NCI-H774 (cell line): ENCODE results near the gene CHADL.
"Not testable (repeated sequence)": the region's sequence is repeated elsewhere in the genome, so short reads cannot be mapped to it uniquely, and the experiment has no call there.

Source experiments
- DNase-seq: peaks from one replicate; lab custom pipeline; 2025; lab: John Stamatoyannopoulos, UW

CHADL gene, protein sequence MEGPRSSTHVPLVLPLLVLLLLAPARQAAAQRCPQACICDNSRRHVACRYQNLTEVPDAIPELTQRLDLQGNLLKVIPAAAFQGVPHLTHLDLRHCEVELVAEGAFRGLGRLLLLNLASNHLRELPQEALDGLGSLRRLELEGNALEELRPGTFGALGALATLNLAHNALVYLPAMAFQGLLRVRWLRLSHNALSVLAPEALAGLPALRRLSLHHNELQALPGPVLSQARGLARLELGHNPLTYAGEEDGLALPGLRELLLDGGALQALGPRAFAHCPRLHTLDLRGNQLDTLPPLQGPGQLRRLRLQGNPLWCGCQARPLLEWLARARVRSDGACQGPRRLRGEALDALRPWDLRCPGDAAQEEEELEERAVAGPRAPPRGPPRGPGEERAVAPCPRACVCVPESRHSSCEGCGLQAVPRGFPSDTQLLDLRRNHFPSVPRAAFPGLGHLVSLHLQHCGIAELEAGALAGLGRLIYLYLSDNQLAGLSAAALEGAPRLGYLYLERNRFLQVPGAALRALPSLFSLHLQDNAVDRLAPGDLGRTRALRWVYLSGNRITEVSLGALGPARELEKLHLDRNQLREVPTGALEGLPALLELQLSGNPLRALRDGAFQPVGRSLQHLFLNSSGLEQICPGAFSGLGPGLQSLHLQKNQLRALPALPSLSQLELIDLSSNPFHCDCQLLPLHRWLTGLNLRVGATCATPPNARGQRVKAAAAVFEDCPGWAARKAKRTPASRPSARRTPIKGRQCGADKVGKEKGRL

DNA sequence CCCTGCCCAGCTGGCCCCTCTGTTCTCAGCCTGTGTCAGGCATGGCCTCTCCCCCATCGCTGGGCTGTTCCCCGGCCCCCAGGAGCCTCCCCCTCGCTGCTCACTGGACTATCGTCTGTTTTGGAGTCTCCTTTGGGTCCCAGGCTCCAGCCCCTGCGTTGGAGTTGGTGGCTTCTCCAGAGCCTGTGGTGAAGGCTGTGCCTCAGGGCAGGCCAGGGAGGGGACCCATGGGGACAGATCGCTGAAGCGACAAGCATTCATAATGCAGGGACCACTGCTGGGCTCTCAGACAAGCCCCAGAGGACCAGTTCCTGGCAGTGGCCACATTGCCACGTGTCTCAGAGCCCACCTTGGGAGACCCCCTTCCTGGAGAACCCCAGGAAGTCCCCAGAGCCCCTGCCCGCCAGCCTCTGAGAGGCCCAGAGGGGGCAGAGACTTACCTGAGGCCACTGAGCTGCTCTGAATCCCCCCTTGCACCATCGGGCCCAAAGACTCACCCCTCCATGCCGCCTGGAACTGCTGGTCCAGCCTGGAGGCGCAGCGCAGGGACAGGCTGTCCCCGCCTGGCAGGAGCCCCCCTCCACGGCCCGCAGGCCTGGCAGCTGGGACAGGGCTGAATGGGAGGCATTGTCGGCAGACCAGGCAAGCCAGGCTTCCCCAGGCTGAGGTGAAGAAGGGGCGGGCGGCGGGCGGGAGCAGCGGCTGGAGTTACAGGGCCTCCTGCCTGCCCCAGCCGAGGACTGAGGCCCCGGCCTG, at the start of gene CHADL:
Gene CHADL (minus strand): TSS at position 555 of the 756 bp plus-strand sequence. CDS start 50 bp downstream, at position 505.
- no peak for DNase-seq

GRCh38 chr22:41289671-41290070, 48.9 kb upstream of the CHADL start:
- DNase-seq: no peak

DNA sequence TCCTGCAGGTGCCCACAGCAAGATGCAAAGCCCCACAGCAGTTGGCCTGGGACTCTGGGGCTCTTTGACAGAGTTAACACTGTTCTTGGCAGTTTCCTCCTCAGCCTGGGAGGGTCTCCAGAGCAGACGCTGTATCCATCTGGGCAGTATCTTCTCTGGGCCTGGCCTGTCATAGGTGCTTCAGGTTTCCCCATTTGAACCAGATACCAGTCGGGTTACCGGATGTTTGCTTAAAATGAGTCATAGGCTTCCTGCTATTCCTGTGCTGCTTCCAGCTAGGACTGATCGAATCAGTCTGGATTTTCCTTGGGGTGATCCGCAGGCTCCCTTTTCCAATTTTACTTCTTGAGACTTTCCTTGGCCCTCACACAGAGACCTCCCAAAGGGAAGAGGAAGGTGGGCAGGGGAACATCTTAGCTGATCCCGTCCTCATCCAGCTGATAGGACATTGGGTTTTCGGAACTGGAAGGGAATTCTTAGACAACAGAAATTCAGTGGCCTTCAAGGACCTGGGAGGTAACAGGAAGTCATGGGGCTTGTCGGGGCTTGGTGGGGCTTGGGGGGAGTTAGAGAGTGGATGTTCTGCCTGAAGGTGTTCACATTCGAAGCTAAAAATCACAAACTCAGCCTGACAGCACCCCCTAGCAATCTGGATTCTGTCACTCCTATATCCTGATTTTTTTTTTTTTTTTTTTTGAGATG, 47.7 kb upstream of the CHADL start:
- peak; percentile 13 for DNase-seq

DNA sequence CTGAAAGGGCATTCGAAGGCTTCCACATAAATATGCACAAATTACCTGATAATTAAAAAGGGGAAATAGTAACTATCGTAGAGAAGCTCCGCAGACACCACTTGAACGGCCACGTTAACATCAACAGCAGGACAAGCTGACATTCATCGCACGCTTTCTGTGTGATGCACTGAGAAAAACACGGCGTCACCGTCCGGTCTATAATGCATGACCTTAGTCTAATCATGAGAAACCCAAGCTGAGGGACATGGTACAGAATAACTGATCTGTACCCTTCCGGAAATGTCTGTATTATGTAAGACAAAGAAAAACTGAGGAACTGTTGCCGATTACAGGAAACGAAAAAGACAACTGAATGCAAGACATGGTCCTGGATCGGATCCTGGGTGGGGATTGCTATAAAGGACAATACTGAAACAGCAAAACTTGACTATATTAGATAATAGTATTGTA, 45.9 kb upstream of the CHADL start:
- no peak for DNase-seq

GRCh38 chr22:41285820-41286638, 45.3 kb upstream of the CHADL start, which contains the start of gene RANGAP1:
RANGAP1 (minus strand) TSS chr22:41286187; CDS start chr22:41281044, 5,143 bp downstream.
- peak; percentile 92 for DNase-seq

- DNase-seq: no peak
Observed at GRCh38 chr22:41285441-41285819, 44.7 kb upstream of the CHADL start.

GRCh38 chr22:41284465-41284864, 43.7 kb upstream of the CHADL start:
- no peak for DNase-seq

DNA sequence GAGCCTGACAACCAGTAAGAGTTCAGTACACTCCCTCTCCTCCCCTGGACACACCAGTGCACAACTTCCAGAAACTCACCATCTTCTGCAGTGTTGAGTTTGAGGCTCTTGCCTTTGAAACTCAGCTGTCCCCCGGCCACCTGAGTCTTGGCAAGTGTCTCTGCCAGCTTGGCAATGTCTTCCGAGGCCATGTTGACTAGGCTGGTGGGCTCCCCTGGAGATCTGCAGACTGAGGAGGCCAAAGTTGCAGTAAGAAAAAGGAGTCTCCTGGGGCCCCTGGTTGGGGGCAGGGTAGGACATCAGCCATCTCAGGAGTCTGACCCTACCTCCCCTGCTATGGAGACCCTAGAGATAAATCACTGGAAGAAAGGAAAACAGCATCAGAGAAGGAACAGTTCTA, 40.1 kb upstream of the CHADL start:
- no peak for DNase-seq

- no peak for DNase-seq
Observed at GRCh38 chr22:41280065-41280464, 39.3 kb upstream of the CHADL start.

GRCh38 chr22:41274856-41275255, 34.1 kb upstream of the CHADL start:
- no peak for DNase-seq

DNA sequence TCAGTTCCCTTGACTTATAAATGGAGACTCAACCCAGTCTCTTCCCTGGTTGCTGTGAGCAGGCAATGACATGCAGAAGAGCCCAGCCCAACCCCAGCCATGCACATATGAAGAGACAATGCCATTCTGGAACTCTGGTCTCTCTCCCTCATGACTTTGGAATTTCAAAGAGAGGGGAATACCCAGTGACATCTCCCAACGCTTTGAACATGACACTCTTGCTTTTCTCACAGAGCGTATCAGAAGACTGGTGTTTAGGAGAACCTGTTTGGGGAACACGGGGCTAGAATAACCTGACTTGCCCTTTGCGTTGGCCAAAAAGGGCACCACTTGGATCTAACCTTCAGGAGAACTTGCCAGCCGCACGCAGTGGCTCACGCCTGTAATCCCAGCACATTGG, 32.4 kb upstream of the CHADL start:
- DNase-seq: no peak

DNA sequence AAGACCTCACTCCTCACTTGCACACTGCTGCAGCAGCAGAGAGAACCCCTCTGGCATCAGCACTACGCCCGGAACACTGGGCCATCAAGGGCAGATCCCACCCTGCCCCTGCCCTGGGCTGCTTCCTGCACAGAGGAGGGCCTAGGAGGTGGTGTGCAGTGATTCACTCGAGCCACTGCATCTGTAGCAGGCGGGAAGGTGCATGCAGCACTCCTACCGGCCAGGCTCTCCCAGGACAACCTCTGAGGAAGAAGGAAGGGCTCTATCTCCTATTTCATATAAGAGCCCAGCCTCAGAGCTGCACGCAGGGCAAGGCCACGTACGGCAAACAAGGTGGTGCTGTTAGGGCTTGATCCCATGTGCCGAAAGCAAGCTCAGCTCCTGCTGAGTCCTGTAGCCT, 31.1 kb upstream of the CHADL start:
- no peak for DNase-seq

DNA sequence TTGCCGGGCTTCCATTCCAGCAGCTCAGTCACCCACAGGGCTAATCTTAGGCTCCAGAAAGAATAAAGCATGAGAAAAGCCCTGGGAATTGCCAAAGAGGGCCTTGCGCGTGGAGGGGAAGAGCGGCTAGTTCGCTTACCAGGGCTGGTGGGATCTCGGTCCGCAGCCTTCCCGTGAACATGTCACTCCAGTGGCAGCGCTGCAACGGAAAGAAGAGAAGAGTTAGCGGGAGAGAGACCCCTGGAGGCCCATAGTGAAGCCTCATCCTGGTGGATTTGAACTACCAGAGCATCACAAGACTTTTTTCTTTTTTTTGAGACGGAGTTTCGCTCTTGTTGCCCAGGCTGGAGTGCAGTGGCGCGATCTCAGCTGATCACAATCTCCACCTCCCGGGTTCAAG, 27.2 kb upstream of the CHADL start:
- no peak for DNase-seq

GRCh38 chr22:41264408-41264941, 23.7 kb upstream of the CHADL start:
- no peak for DNase-seq

- no peak for DNase-seq
Observed at GRCh38 chr22:41263704-41264103, 23.0 kb upstream of the CHADL start.

- DNase-seq: no peak
Observed at GRCh38 chr22:41262250-41262765, 21.6 kb upstream of the CHADL start.

DNA sequence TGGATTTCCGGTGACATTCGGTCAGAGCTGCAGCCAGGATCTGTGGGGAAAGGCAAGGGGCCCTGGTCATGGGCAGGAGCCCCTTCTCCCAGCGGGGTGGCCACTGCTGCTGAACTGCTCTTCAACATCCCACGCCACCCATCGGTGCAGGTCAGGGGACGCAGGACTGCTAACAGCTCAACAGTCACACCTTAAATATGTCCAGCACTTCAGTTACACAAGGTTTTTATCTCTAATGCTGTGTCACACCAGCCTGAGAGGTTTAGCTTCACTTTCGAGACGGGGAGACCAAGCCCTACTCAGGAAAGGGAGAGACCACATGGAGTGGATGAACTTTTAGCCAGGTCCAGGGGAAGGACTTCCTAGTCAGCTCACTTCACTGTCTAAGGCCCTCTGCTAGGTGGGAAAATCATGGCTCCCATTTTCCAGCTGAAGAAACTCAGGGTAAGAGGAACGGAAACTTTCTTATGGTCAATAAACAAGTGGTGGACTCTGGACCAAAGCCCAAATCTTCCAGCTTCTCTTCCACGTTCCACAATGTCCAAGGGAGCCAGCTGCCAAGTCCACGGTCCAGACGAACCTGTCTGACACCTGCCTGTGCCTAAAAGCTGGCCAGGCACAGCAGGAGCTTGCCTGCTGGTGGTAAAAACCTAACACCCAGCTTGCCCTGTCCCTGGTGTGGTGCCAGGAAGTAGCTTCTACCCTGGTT, 21.0 kb upstream of the CHADL start:
- DNase-seq: no peak

DNA sequence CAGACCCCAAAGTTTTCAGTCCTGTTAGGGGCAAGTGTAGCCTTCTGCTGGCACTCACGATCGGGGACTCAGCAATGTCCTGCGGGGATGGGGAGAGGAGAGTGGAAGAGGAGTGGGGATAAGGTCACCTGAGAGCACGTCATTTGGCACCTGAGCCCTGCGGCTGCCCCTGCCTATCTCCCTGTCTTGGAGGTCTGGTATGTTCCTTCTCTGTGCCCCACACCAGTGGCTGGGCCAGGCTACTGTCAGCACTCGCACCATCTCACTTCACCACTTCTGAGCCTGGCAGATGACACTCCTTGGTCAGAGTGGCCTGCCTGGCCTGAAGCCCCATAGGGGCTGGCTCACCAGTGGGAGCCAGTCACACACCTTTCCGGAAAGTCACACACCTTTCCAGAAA, 20.1 kb upstream of the CHADL start:
- DNase-seq: no peak

GRCh38 chr22:41259756-41260155, 19.0 kb upstream of the CHADL start:
- not testable (repeated sequence) for DNase-seq

- no peak for DNase-seq
Observed at GRCh38 chr22:41257696-41258095, 17.0 kb upstream of the CHADL start.
